Measurements from ENCODE around the gene SHROOM3. TPM values are rescaled to one million over a fixed set of nuclear protein-coding genes. Genes with fewer than 3 reads are reported as not detected.

SHROOM3 gene
- total RNA-seq, 4 donors from 2014 or later: 29.5 to 127 (median 59.9) TPM

DNA sequence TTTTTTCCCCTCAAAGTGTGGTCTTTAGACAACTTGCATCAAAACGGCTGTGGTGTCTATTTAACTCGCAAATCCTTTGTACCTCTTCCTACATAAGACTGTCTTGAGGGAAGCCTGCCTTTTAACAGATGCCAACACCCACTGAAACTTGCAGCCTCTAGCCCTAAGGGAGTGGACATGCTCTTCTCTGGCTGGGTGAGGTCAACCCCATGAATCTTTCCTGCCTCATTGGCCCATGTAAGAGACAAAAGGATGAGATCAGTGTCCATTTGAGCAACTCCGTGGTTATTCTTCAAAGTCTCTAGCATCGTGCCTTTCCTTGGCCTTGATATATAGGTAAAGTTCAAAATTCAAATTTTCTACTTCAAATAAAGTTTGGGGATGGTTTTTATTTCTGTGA, 134.7 kb downstream of the SHROOM3 start:
- 60 to 76% methylated on average over 1 to 4 of the region's 4 CpGs for WGBS, 2 donors (ENCODE audit: low coverage in 1 of 2)

DNA sequence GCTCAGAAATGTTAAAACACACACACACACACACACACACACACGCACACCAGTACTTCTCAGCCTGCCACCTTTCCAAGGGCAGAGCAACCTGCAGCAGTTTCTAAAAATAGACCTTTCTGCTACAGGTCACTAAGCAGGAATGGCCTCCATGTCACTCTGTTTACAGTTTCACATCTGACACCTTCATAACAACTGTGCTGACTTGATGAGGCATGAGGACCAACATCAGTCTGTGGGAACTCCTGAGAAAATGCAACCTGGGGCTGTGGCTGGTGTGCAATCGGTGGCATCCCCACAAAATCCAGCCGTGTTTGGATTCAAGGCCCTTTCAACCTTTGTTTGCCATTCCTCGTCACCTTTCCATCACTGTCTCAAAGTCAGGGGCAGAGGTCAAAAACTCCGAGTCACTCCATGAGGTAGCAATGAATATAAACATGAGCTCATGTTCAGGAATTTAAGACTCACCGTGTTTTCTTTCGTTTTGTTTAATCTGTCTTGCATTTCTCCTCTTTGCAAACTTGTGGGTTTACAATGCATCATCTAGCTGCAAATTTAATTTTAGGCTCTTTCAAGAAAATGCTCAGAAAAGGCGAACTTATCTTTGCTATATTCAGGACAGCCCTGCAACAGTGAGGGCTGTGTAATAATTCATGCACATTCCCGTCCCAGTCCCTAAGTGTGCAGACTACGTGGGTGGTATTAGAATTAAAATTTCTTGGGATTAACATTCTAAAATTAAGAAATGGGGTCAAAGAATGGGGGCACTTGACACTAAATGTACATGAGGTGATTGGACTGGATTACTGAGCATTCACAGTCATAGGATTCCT, 135.3 kb downstream of the SHROOM3 start:
- ATAC-seq: peak; percentile 39
- H3K4me3 ChIP-seq: no peak overlapping the region
- no peaks in the 10 kb centered on the region for H3K9me3 ChIP-seq
- WGBS, 2 donors (ENCODE audit: low coverage in 1 of 2): 44 to 47% methylated on average over 7 to 10 of the region's 10 CpGs
- no peaks in the 10 kb centered on the region for H3K36me3 ChIP-seq
- TF ChIP-seq POLR2AphosphoS5 (IDR thresholded peaks at IDR 0.05) (peak; percentile 40), POLR2A (IDR thresholded peaks at IDR 0.05) (no peak)
- TF ChIP-seq, protein P1, sequence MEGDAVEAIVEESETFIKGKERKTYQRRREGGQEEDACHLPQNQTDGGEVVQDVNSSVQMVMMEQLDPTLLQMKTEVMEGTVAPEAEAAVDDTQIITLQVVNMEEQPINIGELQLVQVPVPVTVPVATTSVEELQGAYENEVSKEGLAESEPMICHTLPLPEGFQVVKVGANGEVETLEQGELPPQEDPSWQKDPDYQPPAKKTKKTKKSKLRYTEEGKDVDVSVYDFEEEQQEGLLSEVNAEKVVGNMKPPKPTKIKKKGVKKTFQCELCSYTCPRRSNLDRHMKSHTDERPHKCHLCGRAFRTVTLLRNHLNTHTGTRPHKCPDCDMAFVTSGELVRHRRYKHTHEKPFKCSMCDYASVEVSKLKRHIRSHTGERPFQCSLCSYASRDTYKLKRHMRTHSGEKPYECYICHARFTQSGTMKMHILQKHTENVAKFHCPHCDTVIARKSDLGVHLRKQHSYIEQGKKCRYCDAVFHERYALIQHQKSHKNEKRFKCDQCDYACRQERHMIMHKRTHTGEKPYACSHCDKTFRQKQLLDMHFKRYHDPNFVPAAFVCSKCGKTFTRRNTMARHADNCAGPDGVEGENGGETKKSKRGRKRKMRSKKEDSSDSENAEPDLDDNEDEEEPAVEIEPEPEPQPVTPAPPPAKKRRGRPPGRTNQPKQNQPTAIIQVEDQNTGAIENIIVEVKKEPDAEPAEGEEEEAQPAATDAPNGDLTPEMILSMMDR (IDR thresholded peaks at IDR 0.05): no peak
- H3K27ac ChIP-seq: peak overlapping the region in 3 of 4 donors; percentile 70 to 79 (median 73)
- H3K27me3 ChIP-seq: no peaks in the 10 kb centered on the region
- peaks cover 0 to 29% (median 2%) of the 10 kb centered on the region in 3 donors for H3K4me1 ChIP-seq

More for the DNA sequence above, 134.7 kb downstream of the SHROOM3 start:
- Histone ChIP-seq H3K27ac (peak overlapping the region in 3 of 4 donors; percentile 70 to 79 (median 73)), H3K36me3 (no peaks in the 10 kb centered on the region), H3K27me3 (no peaks in the 10 kb centered on the region), H3K9me3 (no peaks in the 10 kb centered on the region), H3K4me1 (peaks cover 0 to 29% (median 2%) of the 10 kb centered on the region in 3 donors), H3K4me3 (no peak overlapping the region)
- ATAC-seq: no peak
- TF ChIP-seq, protein P1 (IDR thresholded peaks at IDR 0.05): no peak
- TF ChIP-seq POLR2AphosphoS5 (IDR thresholded peaks at IDR 0.05): no peak
- no peak for TF ChIP-seq POLR2A (IDR thresholded peaks at IDR 0.05)
- TF ChIP-seq EP300 (IDR thresholded peaks at IDR 0.05): no peak

DNA sequence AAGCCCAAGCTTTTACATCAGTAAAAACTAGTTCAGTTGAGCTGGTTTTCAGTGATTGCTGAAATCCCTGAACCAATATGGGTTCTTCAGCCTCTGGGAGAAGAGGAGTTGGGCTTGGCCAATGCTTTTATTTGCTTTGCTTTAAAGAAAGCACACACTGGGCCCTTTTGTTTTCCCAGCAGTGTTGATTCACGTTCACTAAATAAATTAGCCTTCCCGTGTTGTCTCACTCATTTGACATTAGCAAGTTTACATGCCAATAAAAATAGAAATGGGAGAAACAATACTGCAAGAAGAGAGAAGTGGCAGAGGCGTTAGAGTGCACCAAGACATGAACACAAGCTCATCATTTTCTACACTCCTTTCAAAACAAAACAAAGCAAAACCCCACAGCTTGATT, 136.2 kb downstream of the SHROOM3 start:
- H3K36me3 ChIP-seq: no peaks in the 10 kb centered on the region
- 46 to 89% methylated on average over 2 to 3 of the region's 3 CpGs for WGBS, 2 donors (ENCODE audit: low coverage in 1 of 2)
- no peaks in the 10 kb centered on the region for H3K9me3 ChIP-seq
- H3K27ac ChIP-seq: peak overlapping the region in 1 of 4 donors; percentile 73
- no peaks in the 10 kb centered on the region for H3K27me3 ChIP-seq
- ATAC-seq: no peak
- peaks cover 0 to 29% (median 2%) of the 10 kb centered on the region in 3 donors for H3K4me1 ChIP-seq
- no peak for TF ChIP-seq EP300 (IDR thresholded peaks at IDR 0.05)
- no peak for TF ChIP-seq POLR2AphosphoS5 (IDR thresholded peaks at IDR 0.05)
- no peak for TF ChIP-seq POLR2A (IDR thresholded peaks at IDR 0.05)
- TF ChIP-seq, protein P1 (IDR thresholded peaks at IDR 0.05): no peak
- no peak overlapping the region for H3K4me3 ChIP-seq

DNA sequence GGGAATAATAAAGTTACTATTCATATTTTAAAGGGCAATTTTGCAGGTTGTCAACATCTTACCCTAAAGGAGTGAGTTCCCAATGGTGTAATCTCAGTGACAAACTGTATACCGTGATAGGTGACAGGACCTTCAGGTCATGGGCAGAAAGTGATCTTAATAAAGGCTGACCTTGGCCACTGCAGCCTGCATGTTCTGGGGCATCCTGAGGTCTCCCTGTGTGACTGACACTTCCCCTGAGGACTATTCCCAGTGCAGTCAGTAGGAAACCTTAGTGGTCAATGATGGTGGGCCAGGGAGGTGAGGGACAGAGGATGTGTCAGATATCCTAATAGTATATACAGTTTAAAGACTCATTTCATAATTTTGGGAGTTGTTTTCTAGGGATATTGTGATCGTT, 137.2 kb downstream of the SHROOM3 start:
- H3K4me1 ChIP-seq: peaks cover 0 to 23% (median 2%) of the 10 kb centered on the region in 3 donors
- no peaks in the 10 kb centered on the region for H3K36me3 ChIP-seq
- H3K27ac ChIP-seq: no peak overlapping the region
- ATAC-seq: no peak
- no peak for TF ChIP-seq EP300 (IDR thresholded peaks at IDR 0.05)
- no peak for TF ChIP-seq POLR2AphosphoS5 (IDR thresholded peaks at IDR 0.05)
- TF ChIP-seq POLR2A (IDR thresholded peaks at IDR 0.05): no peak
- TF ChIP-seq, protein P1 (IDR thresholded peaks at IDR 0.05): no peak
- no peak overlapping the region for H3K4me3 ChIP-seq
- H3K27me3 ChIP-seq: no peaks in the 10 kb centered on the region
- no peaks in the 10 kb centered on the region for H3K9me3 ChIP-seq
- WGBS, 2 donors (ENCODE audit: low coverage in 1 of 2): 67 to 98% methylated on average over 1 to 2 of the region's 2 CpGs

DNA sequence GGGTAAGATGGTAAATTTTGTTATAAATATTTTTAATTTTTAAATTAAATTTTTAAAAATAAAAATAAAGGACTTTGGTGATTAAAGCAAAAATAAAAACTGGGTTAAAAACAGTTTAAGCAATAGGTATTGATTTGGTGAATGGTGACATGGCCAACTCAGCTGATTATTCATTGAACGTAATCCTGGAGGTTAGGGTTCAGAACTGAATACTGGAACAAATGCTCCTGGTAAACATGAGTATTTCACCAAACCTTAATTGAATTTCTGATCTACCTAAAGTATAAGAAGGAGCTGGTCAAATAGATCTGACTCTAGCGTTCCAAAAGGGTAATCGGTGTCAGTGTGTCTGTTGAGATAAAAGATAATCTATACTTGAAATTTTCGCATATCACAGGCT, 141.8 kb downstream of the SHROOM3 start:
- Histone ChIP-seq H3K36me3 (no peaks in the 10 kb centered on the region), H3K27ac (no peak overlapping the region), H3K4me3 (no peak overlapping the region), H3K9me3 (no peaks in the 10 kb centered on the region), H3K4me1 (no peaks in the 10 kb centered on the region), H3K27me3 (no peaks in the 10 kb centered on the region)
- 89 to 96% methylated on average over 4 of the region's 4 CpGs for WGBS, 2 donors (ENCODE audit: low coverage in 1 of 2)
- ATAC-seq: no peak
- TF ChIP-seq, protein P1 (IDR thresholded peaks at IDR 0.05): no peak
- TF ChIP-seq EP300 (IDR thresholded peaks at IDR 0.05) (no peak), POLR2A (IDR thresholded peaks at IDR 0.05) (no peak), POLR2AphosphoS5 (IDR thresholded peaks at IDR 0.05) (no peak)
